ENCODE data around the gene CEP164.

The CEP164 gene

GRCh38 chr11:117462864-117463247 is 135.2 kb downstream of the CEP164 start:
- no peak for DNase-seq (ENCODE audit: low spot score)
